Esophagus muscularis mucosa (tissue), 4 donors: ENCODE results near the gene SEMA4B. TPM values are rescaled to one million over a fixed set of nuclear protein-coding genes. Genes with fewer than 3 reads are reported as not detected.

Experiments
- DNase-seq: peaks from one replicate; pipeline ENCODE4 v3.0.0-alpha.2; 2017; ENCODE audit errors: extremely low spot score
- H3K27ac ChIP-seq, 4 donors: fragments of 200-600 bp; sonication (generic); replicated peaks in 1 of 4; 1 replicate in 3 of 4; 2 replicates in 1 of 4; pipeline ENCODE4 v1.5.1; 2016 to 2019; ENCODE audit warnings: mild to moderate bottlenecking in 1 of 4
- H3K27me3 ChIP-seq, 4 donors: fragments of 200-600 bp; sonication (generic); one replicate each; pipeline versions ENCODE4 v1.5.1 to v1.6.0; 2016 to 2019
- H3K36me3 ChIP-seq, 4 donors: fragments of 200-600 bp; sonication (generic); one replicate each; pipeline ENCODE4 v1.5.1; 2016 to 2019
- H3K4me1 ChIP-seq, 4 donors: fragments of 200-600 bp; sonication (generic); one replicate each; pipeline ENCODE4 v1.5.1; 2016 to 2019
- H3K4me3 ChIP-seq, 4 donors: fragments of 200-600 bp; sonication (generic); 1 replicate in 2 of 4; 2 replicates in 2 of 4; pipeline ENCODE4 v1.5.1; 2016 to 2019; ENCODE audit warnings: mild to moderate bottlenecking in 4 of 4, moderate library complexity in 1 of 4
- H3K9me3 ChIP-seq, 4 donors: fragments of 200-600 bp; sonication (generic); 1 replicate in 3 of 4; 2 replicates in 1 of 4; pipeline ENCODE4 v1.5.1; 2016 to 2019
- CTCF ChIP-seq, 3 experiments: fragments of 200-600 bp in 2 of 3; fragments of 450-650 bp in 1 of 3; sonication (generic) in 2 of 3; IDR thresholded peaks; one replicate each; pipeline ENCODE4 v1.5.1; 2017 to 2019; ENCODE audit warnings: antibody characterized with exemption in 3 of 3, mild to moderate bottlenecking in 2 of 3, moderate library complexity in 1 of 3
- EP300 ChIP-seq: sonication (generic); formaldehyde crosslinking; IDR thresholded peaks from one replicate; pipeline ENCODE4 v1.6.1; 2017; ENCODE audit warnings: antibody characterized with exemption
- POLR2A ChIP-seq: fragments of 450-650 bp; IDR thresholded peaks from one replicate; pipeline ENCODE4 v1.6.1; 2017; ENCODE audit warnings: antibody characterized with exemption, moderate library complexity, mild to moderate bottlenecking, low read depth
- POLR2AphosphoS5 ChIP-seq, 2 donors: sonication (generic); formaldehyde crosslinking; IDR thresholded peaks; one replicate each; pipeline ENCODE4 v1.6.1; 2017; ENCODE audit warnings: antibody characterized with exemption in 2 of 2
- WGBS: methylation state at CpG from one replicate; pipeline ENCODE4 v1.1.5; 2018; 5-methylcytosine and 5-hydroxymethylcytosine counted together
- intact Hi-C: fragments of 100-400 bp; cut with DNase I; formaldehyde crosslinking; loops from one replicate; pipeline ENCODE4 v1.15.1; 2023
- total RNA-seq, 4 donors: library from RNA; depleted of rRNA; stranded (reverse); fragments of >200 nt; gene quantifications; one replicate each; pipeline versions ENCODE4 v1.1.0 to v1.2.1, GENCODE V29; 2016

Gene SEMA4B
- total RNA-seq, 4 donors from 2014 or later = 30.7 to 68.3 (median 43.4) TPM

DNA sequence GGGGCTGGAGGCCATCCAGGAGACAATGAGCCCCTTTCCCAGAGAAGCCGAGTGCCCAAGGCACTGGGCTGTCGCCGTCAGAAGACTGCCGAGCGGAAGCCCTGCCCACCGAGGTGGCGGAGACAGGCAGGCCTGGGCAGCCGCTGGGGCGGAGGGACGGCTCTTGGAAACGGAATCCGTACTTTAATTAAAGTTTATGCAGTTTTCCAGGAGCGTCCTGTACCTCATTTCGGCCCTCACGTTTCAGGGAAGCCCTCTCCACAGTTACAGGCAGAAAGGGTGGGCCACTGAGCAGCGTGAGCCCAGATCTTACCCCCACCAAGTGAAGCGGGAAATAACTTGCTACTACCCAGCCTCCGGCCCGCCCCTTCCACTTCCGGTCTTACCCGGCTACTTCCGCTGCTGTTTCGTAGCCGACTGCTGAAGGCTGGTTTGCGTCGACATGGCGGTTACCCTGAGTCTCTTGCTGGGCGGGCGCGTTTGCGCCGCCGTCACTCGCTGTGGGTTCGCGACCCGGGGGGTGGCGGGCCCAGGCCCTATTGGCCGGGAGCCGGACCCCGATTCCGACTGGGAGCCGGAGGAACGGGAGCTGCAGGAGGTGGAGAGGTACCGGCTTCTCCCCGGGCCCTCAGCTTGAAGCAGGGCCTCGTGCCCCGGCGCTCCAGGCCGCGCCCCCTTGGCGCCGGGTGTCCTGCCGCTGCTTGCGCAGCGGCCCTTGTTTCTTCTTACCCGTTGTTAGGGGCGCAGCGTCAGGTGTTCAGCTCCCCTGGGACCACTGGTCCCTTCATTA is 64.3 kb downstream of the SEMA4B start, which contains the start of gene NGRN:
NGRN (plus strand) TSS at position 402 of the 790 bp plus-strand sequence; CDS start at position 443, 41 bp downstream.
- Histone ChIP-seq H3K27me3 (no peaks in the 10 kb centered on the region), H3K4me1 (peaks cover 34 to 52% (median 51%) of the 10 kb centered on the region in 4 donors), H3K9me3 (no peaks in the 10 kb centered on the region), H3K27ac (peak within 1 kb of the TSS; percentile 94 to 98 (median 97)), H3K4me3 (peak within 1 kb of the TSS; percentile 75 to 86 (median 82)), H3K36me3 (peaks cover 0 to 26% (median 16%) of the 10 kb centered on the region in 4 donors)
- intact Hi-C loops = no loop called here
- DNase-seq = peak; percentile 98
- WGBS = 3% methylated on average over 11 of the region's 59 CpGs
- TF ChIP-seq POLR2A = peak; percentile 39
- TF ChIP-seq EP300 = no peak
- peak; percentile 94 to 96 for TF ChIP-seq POLR2AphosphoS5 (IDR thresholded peaks at IDR 0.05)

DNA sequence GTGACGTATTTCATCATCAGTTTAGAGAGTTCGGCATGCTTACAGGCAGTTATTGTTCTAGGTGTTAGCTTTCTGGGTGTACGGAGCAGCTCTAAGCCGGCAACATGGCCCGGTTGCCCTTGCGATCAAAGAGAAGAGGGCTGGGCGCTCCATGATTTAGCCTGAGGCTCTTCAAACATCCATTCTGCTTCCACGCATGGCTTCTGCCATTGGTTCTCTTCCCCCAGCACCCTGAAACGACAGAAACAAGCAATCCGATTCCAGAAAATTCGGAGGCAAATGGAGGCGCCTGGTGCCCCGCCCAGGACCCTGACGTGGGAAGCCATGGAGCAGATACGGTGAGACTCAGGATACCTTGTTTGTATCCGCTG is 64.9 kb downstream of the SEMA4B start:
- Histone ChIP-seq H3K4me1 (peaks cover 39 to 58% (median 56%) of the 10 kb centered on the region in 4 donors), H3K4me3 (peak overlapping the region; percentile 75 to 86 (median 82)), H3K27me3 (no peaks in the 10 kb centered on the region), H3K27ac (peak overlapping the region; percentile 94 to 98 (median 97)), H3K9me3 (no peaks in the 10 kb centered on the region), H3K36me3 (peaks cover 1 to 32% (median 22%) of the 10 kb centered on the region in 4 donors)
- no peak for DNase-seq
- intact Hi-C loops = no loop called here
- TF ChIP-seq POLR2A = no peak
- TF ChIP-seq POLR2AphosphoS5 (IDR thresholded peaks at IDR 0.05) = no peak
- TF ChIP-seq EP300 = no peak
- no peak for TF ChIP-seq CTCF (IDR thresholded peaks at IDR 0.05)
- WGBS = under 1% methylated on average over 9 of the region's 16 CpGs

DNA sequence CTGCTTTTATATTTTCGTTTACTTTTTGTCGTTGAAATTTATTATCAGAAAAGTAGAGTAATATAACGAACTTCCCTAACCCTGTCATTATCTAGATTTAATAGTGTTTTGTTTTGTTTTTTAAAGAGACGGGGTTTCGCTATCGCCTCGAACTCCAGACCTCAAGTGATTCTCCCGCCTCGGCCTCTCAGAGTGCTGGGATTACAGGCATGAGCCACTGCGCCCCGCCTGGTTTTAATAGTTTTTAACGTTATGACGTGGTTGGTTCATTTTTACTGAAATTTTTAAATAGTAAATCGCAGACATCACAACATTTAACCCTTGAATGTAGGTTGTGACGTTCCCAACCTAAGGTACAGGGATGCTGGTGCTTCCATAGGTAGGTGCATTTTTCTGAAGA is 65.4 kb downstream of the SEMA4B start:
- peak overlapping the region; percentile 75 to 86 (median 82) for H3K4me3 ChIP-seq
- 12% methylated on average over 15 of the region's 15 CpGs for WGBS
- no peaks in the 10 kb centered on the region for H3K27me3 ChIP-seq
- peak overlapping the region; percentile 94 to 98 (median 97) for H3K27ac ChIP-seq
- no peaks in the 10 kb centered on the region for H3K9me3 ChIP-seq
- TF ChIP-seq POLR2A (no peak), EP300 (no peak), POLR2AphosphoS5 (IDR thresholded peaks at IDR 0.05) (no peak), CTCF (IDR thresholded peaks at IDR 0.05) (no peak)
- H3K4me1 ChIP-seq = peaks cover 43 to 62% (median 60%) of the 10 kb centered on the region in 4 donors
- peaks cover 5 to 36% (median 27%) of the 10 kb centered on the region in 4 donors for H3K36me3 ChIP-seq
- DNase-seq = no peak
- intact Hi-C loops = no loop called here

- WGBS = 57% methylated on average over 1 of the region's 1 CpG
Measured at GRCh38 chr15:90268415-90268814, 67.3 kb downstream of the SEMA4B start.

More at GRCh38 chr15:90268415-90268814, 67.3 kb downstream of the SEMA4B start:
- no peak for TF ChIP-seq POLR2AphosphoS5 (IDR thresholded peaks at IDR 0.05)
- TF ChIP-seq CTCF (IDR thresholded peaks at IDR 0.05) = no peak
- TF ChIP-seq EP300 = no peak
- TF ChIP-seq POLR2A = no peak
- Histone ChIP-seq H3K4me3 (peak overlapping the region in 1 of 4 donors; percentile 78), H3K27me3 (no peaks in the 10 kb centered on the region), H3K36me3 (peaks cover 11 to 55% (median 44%) of the 10 kb centered on the region in 4 donors), H3K27ac (peak overlapping the region in 1 of 4 donors; percentile 97), H3K9me3 (no peaks in the 10 kb centered on the region), H3K4me1 (peaks cover 48 to 73% (median 68%) of the 10 kb centered on the region in 4 donors)
- intact Hi-C loops = no loop called here
- DNase-seq = no peak
